Astrocyte (in vitro differentiated cells and primary cell): Measurements from ENCODE around the gene EXOC3L2. TPM values are rescaled to one million over a fixed set of nuclear protein-coding genes. Genes with fewer than 3 reads are reported as not detected.

Experiments used
- DNase-seq: peaks from one replicate; pipeline ENCODE4 v3.0.0-alpha.2; 2010; ENCODE audit warnings: low read depth
- FAIRE-seq: peaks from 2 replicates; lab custom pipeline; 2011; peaks lifted over from hg19 to GRCh38; lab: Jason Lieb, UNC
- H2AFZ ChIP-seq: 2 replicates; pipeline ENCODE4 v1.6.0; 2012; ENCODE audit warnings: low read depth, low read length, inconsistent platforms
- H3K27ac ChIP-seq: 2 replicates; pipeline ENCODE4 v1.5.1; 2011; ENCODE audit warnings: low read depth, low read length, inconsistent platforms
- H3K27me3 ChIP-seq: 2 replicates; pipeline ENCODE4 v1.6.0; 2011; ENCODE audit warnings: low read length, inconsistent platforms; ENCODE audit not compliant: insufficient read depth
- H3K36me3 ChIP-seq: 2 replicates; pipeline ENCODE4 v1.5.1; 2011; ENCODE audit warnings: low read length, inconsistent platforms; ENCODE audit not compliant: insufficient read depth
- H3K4me1 ChIP-seq: 2 replicates; pipeline ENCODE4 v1.5.1; 2011; ENCODE audit warnings: low read length, inconsistent platforms; ENCODE audit not compliant: insufficient read depth
- H3K4me2 ChIP-seq: 2 replicates; pipeline ENCODE4 v1.6.0; 2012; ENCODE audit warnings: low read length, inconsistent platforms
- H3K4me3 ChIP-seq: 2 replicates; pipeline ENCODE4 v1.5.1; 2011; ENCODE audit warnings: low read depth, mild to moderate bottlenecking, low read length, inconsistent platforms; ENCODE audit not compliant: insufficient read depth
- H3K79me2 ChIP-seq: 2 replicates; pipeline ENCODE4 v1.6.0; 2012; ENCODE audit warnings: mild to moderate bottlenecking, low read length, inconsistent platforms; ENCODE audit not compliant: insufficient read depth
- H3K9ac ChIP-seq: 2 replicates; pipeline ENCODE4 v1.6.0; 2012; ENCODE audit warnings: mild to moderate bottlenecking, low read length, inconsistent platforms
- H3K9me3 ChIP-seq: 2 replicates; pipeline ENCODE4 v1.5.1; 2012; ENCODE audit warnings: low read depth, mild to moderate bottlenecking, low read length, inconsistent platforms; ENCODE audit not compliant: insufficient read depth
- H4K20me1 ChIP-seq: 2 replicates; pipeline ENCODE4 v1.6.0; 2012; ENCODE audit warnings: low read length, inconsistent platforms; ENCODE audit not compliant: insufficient read depth
- H3K27ac Mint-ChIP-seq: one replicate; pipeline ENCODE4 v1.8.0; 2021; ENCODE audit warnings: mild to moderate bottlenecking, mixed read lengths; ENCODE audit not compliant: unreplicated experiment
- H3K27me3 Mint-ChIP-seq: one replicate; pipeline ENCODE4 v1.8.0; 2021; ENCODE audit warnings: low read depth, mixed read lengths; ENCODE audit not compliant: unreplicated experiment
- H3K36me3 Mint-ChIP-seq: one replicate; pipeline ENCODE4 v1.8.0; 2021; ENCODE audit warnings: low read depth, mixed read lengths; ENCODE audit not compliant: unreplicated experiment
- H3K4me1 Mint-ChIP-seq: one replicate; pipeline ENCODE4 v1.8.0; 2021; ENCODE audit warnings: low read depth, mixed read lengths; ENCODE audit not compliant: unreplicated experiment
- H3K4me3 Mint-ChIP-seq: one replicate; pipeline ENCODE4 v1.8.0; 2021; ENCODE audit warnings: mild to moderate bottlenecking, moderate library complexity, mixed read lengths; ENCODE audit not compliant: unreplicated experiment
- H3K9me3 Mint-ChIP-seq: one replicate; pipeline ENCODE4 v1.8.0; 2021; ENCODE audit warnings: mild to moderate bottlenecking, mixed read lengths; ENCODE audit not compliant: unreplicated experiment
- CTCF ChIP-seq: IDR thresholded peaks from 2 replicates; pipeline ENCODE4 v1.5.1; 2011; ENCODE audit warnings: low read depth, mild to moderate bottlenecking, inconsistent platforms, low read length, moderate library complexity; ENCODE audit not compliant: insufficient read depth
- EZH2 ChIP-seq: IDR thresholded peaks from 2 replicates; pipeline ENCODE4 v1.6.1; 2012; ENCODE audit warnings: mild to moderate bottlenecking, low read length, inconsistent platforms; ENCODE audit not compliant: insufficient read depth
- total RNA-seq: library from RNA; stranded (reverse); gene quantifications from 2 replicates; pipeline ENCODE4 v1.2.1, GENCODE V29; 2021

The EXOC3L2 gene
- total RNA-seq, 1 donor from 2014 or later: 0.61 TPM

- peaks cover 4% of the 10 kb centered on the region for H3K36me3 ChIP-seq
- no peak overlapping the region for H2AFZ ChIP-seq
- H3K27me3 ChIP-seq: no peaks in the 10 kb centered on the region
- no peak overlapping the region for H3K4me2 ChIP-seq
- Mint-ChIP-seq H3K36me3 (peaks cover 39% of the 10 kb centered on the region), H3K4me1 (peaks cover 2% of the 10 kb centered on the region), H3K27ac (no peak overlapping the region), H3K27me3 (no peaks in the 10 kb centered on the region), H3K9me3 (no peaks in the 10 kb centered on the region), H3K4me3 (no peak overlapping the region)
- H3K79me2 ChIP-seq: no peaks in the 10 kb centered on the region
- H3K9ac ChIP-seq: no peak overlapping the region
- no peak for DNase-seq
- H3K4me3 ChIP-seq: no peak overlapping the region
- no peak for TF ChIP-seq CTCF
- no peak overlapping the region for H3K27ac ChIP-seq
- no peaks in the 10 kb centered on the region for H3K9me3 ChIP-seq
- no peak for FAIRE-seq
- no peaks in the 10 kb centered on the region for H4K20me1 ChIP-seq
- no peaks in the 10 kb centered on the region for H3K4me1 ChIP-seq
Measured at GRCh38 chr19:45278087-45278486, 32.9 kb upstream of the EXOC3L2 start.

GRCh38 chr19:45276284-45276687, 31.1 kb upstream of the EXOC3L2 start:
- Histone ChIP-seq H3K36me3 (peaks cover 8% of the 10 kb centered on the region), H4K20me1 (no peaks in the 10 kb centered on the region), H3K79me2 (no peaks in the 10 kb centered on the region), H3K27ac (no peak overlapping the region), H3K9me3 (no peaks in the 10 kb centered on the region), H3K4me2 (no peak overlapping the region), H2AFZ (no peak overlapping the region), H3K4me3 (no peak overlapping the region), H3K9ac (no peak overlapping the region), H3K4me1 (no peaks in the 10 kb centered on the region), H3K27me3 (no peaks in the 10 kb centered on the region)
- no peak overlapping the region for H3K4me3 Mint-ChIP-seq
- TF ChIP-seq EZH2: no peak
- TF ChIP-seq CTCF: no peak
- DNase-seq (no peak), FAIRE-seq (no peak)
- no peaks in the 10 kb centered on the region for H3K9me3 Mint-ChIP-seq
- H3K36me3 Mint-ChIP-seq: peaks cover 37% of the 10 kb centered on the region
- no peaks in the 10 kb centered on the region for H3K27me3 Mint-ChIP-seq
- H3K27ac Mint-ChIP-seq: no peak overlapping the region
- H3K4me1 Mint-ChIP-seq: peaks cover 2% of the 10 kb centered on the region

- H3K27me3 ChIP-seq: no peaks in the 10 kb centered on the region
- H3K36me3 ChIP-seq: peaks cover 10% of the 10 kb centered on the region
- no peak overlapping the region for H3K27ac ChIP-seq
- Mint-ChIP-seq H3K4me1 (peaks cover 2% of the 10 kb centered on the region), H3K9me3 (no peaks in the 10 kb centered on the region), H3K4me3 (no peak overlapping the region), H3K27me3 (no peaks in the 10 kb centered on the region), H3K27ac (no peak overlapping the region), H3K36me3 (peaks cover 34% of the 10 kb centered on the region)
- no peak overlapping the region for H3K9ac ChIP-seq
- H3K4me2 ChIP-seq: no peak overlapping the region
- H3K79me2 ChIP-seq: no peaks in the 10 kb centered on the region
- H4K20me1 ChIP-seq: no peaks in the 10 kb centered on the region
- no peak for FAIRE-seq
- no peaks in the 10 kb centered on the region for H3K4me1 ChIP-seq
- no peaks in the 10 kb centered on the region for H3K9me3 ChIP-seq
- no peak overlapping the region for H2AFZ ChIP-seq
- DNase-seq: no peak
- H3K4me3 ChIP-seq: no peak overlapping the region
- no peak for TF ChIP-seq EZH2
- TF ChIP-seq CTCF: no peak
Measured at GRCh38 chr19:45275370-45275971, 30.3 kb upstream of the EXOC3L2 start.
